GM20000 (cell line): ENCODE results near the gene SORBS1.

Source experiments
- DNase-seq: peaks from one replicate; pipeline ENCODE4 v3.0.0; 2012; ENCODE audit warnings: low spot score
- TF ChIP-seq, protein P1 (sequence below): IDR thresholded peaks from 2 replicates; pipeline ENCODE4 v1.5.1; 2012; ENCODE audit warnings: mild to moderate bottlenecking, control low read depth; ENCODE audit errors: extremely low read depth, missing control alignments

SORBS1 gene

GRCh38 chr10:95505641-95506040 is 55.5 kb downstream of the SORBS1 start:
- DNase-seq: no peak
- TF ChIP-seq, protein P1, sequence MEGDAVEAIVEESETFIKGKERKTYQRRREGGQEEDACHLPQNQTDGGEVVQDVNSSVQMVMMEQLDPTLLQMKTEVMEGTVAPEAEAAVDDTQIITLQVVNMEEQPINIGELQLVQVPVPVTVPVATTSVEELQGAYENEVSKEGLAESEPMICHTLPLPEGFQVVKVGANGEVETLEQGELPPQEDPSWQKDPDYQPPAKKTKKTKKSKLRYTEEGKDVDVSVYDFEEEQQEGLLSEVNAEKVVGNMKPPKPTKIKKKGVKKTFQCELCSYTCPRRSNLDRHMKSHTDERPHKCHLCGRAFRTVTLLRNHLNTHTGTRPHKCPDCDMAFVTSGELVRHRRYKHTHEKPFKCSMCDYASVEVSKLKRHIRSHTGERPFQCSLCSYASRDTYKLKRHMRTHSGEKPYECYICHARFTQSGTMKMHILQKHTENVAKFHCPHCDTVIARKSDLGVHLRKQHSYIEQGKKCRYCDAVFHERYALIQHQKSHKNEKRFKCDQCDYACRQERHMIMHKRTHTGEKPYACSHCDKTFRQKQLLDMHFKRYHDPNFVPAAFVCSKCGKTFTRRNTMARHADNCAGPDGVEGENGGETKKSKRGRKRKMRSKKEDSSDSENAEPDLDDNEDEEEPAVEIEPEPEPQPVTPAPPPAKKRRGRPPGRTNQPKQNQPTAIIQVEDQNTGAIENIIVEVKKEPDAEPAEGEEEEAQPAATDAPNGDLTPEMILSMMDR: no peak

- DNase-seq: no peak
- TF ChIP-seq, protein P1: no peak
Measured at GRCh38 chr10:95505084-95505610, 56.0 kb downstream of the SORBS1 start.

GRCh38 chr10:95504246-95504691 is 56.9 kb downstream of the SORBS1 start:
- no peak for DNase-seq
- TF ChIP-seq, protein P1: no peak

DNA sequence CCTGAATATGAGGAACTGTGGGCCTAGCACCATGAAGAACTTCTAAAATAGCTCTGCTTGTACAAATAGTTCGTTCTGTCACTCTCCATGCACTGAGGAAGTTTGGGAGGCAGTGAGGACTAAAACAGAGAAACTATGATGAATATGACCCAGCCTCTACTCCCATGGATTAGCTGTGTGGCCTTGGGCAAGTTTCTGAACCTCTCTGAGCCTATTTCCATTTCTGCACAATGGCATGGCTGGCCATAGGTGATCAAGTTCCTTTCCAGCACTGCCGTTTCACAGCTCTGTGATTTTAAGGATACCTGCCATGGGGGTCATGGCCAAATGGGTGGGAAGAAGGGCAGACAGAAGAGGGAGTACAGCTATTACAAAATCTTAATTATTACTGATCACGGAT is 57.6 kb downstream of the SORBS1 start:
- DNase-seq: no peak

GRCh38 chr10:95503001-95503400 is 58.2 kb downstream of the SORBS1 start:
- TF ChIP-seq, protein P1: no peak
- no peak for DNase-seq

More for the DNA sequence above, 57.6 kb downstream of the SORBS1 start:
- TF ChIP-seq, protein P1: no peak

GRCh38 chr10:95502377-95502776 is 58.8 kb downstream of the SORBS1 start:
- no peak for DNase-seq
- TF ChIP-seq, protein P1: no peak

GRCh38 chr10:95501203-95502094 is 59.7 kb downstream of the SORBS1 start:
- no peak for DNase-seq

More at GRCh38 chr10:95501203-95502094, 59.7 kb downstream of the SORBS1 start:
- TF ChIP-seq, protein P1: no peak
